Activated CD4-positive, alpha-beta T cell treated with anti-CD3 and anti-CD28 coated beads, Interleukin-2, amount 10 ng/mL, durations not matched to agents 24 days and 14 days (primary cell): ENCODE results near the gene ACSL6. TPM values are rescaled to one million over a fixed set of nuclear protein-coding genes. Genes with fewer than 3 reads are reported as not detected.
"Not testable (repeated sequence)": the region's sequence is repeated elsewhere in the genome, so short reads cannot be mapped to it uniquely, and the experiment has no call there.

Experiments
- DNase-seq: peaks from one replicate; pipeline ENCODE4 v3.0.0; 2022
- H3K27ac Mint-ChIP-seq: one replicate; pipeline ENCODE4 v1.8.0; 2022; ENCODE audit warnings: mild to moderate bottlenecking, mixed read lengths
- H3K27me3 Mint-ChIP-seq: one replicate; pipeline ENCODE4 v1.8.0; 2022; ENCODE audit warnings: mixed read lengths
- H3K36me3 Mint-ChIP-seq: one replicate; pipeline ENCODE4 v1.8.0; 2022; ENCODE audit warnings: low read depth, mild to moderate bottlenecking, mixed read lengths
- H3K4me1 Mint-ChIP-seq: one replicate; pipeline ENCODE4 v1.8.0; 2021; ENCODE audit warnings: mixed read lengths
- H3K4me3 Mint-ChIP-seq: one replicate; pipeline ENCODE4 v1.8.0; 2022; ENCODE audit warnings: mild to moderate bottlenecking, moderate library complexity, mixed read lengths
- H3K9me3 Mint-ChIP-seq: one replicate; pipeline ENCODE4 v1.8.0; 2021; ENCODE audit warnings: mixed read lengths
- intact Hi-C: fragments of 100-400 bp; cut with micrococcal nuclease; formaldehyde crosslinking; loops from one replicate; pipeline ENCODE4 v1.15.1; 2023
- total RNA-seq: library from RNA; stranded (reverse); gene quantifications from 2 replicates; pipeline ENCODE4 v1.2.3, GENCODE V29; 2022

Gene ACSL6
- total RNA-seq, 1 donor from 2014 or later: 36.9 TPM

DNA sequence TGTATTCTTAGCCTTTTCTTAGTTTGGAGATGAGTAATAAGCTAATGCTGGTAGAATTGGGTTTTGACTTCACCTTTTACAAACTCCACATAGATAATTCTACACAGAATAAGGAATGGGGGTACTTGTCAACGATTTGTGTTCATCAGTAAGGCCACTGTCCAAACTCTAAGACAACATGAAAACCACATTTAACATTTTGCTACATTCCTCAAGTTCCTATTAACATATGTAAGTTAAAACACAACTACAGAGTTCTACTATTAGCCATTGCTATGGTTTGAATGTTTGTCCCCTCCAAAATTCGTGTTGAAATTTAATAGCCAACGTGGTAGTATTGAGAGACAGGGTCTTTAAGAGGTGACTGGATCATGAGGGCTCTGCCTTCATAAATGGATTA lies 97.9 kb downstream of the ACSL6 start:
- no peak overlapping the region for H3K4me3 Mint-ChIP-seq
- DNase-seq: no peak
- H3K27me3 Mint-ChIP-seq: peaks cover 42% of the 10 kb centered on the region
- peaks cover 24% of the 10 kb centered on the region for H3K9me3 Mint-ChIP-seq
- no peaks in the 10 kb centered on the region for H3K36me3 Mint-ChIP-seq
- H3K4me1 Mint-ChIP-seq: no peaks in the 10 kb centered on the region
- no peak overlapping the region for H3K27ac Mint-ChIP-seq
- intact Hi-C loops: no loop called here

- H3K9me3 Mint-ChIP-seq: peaks cover 59% of the 10 kb centered on the region
- peaks cover 29% of the 10 kb centered on the region for H3K36me3 Mint-ChIP-seq
- DNase-seq: no peak
- peaks cover 30% of the 10 kb centered on the region for H3K27me3 Mint-ChIP-seq
- intact Hi-C loops: loop anchor here (2.0 kb wide), 1 partner anchor 52 kb away; no protein-coding TSS in a partner anchor
- no peak overlapping the region for H3K4me3 Mint-ChIP-seq
- peaks cover 10% of the 10 kb centered on the region for H3K4me1 Mint-ChIP-seq
- peak overlapping the region; percentile 5 for H3K27ac Mint-ChIP-seq
Observed at GRCh38 chr5:131906668-131907067, 104.8 kb downstream of the ACSL6 start.

DNA sequence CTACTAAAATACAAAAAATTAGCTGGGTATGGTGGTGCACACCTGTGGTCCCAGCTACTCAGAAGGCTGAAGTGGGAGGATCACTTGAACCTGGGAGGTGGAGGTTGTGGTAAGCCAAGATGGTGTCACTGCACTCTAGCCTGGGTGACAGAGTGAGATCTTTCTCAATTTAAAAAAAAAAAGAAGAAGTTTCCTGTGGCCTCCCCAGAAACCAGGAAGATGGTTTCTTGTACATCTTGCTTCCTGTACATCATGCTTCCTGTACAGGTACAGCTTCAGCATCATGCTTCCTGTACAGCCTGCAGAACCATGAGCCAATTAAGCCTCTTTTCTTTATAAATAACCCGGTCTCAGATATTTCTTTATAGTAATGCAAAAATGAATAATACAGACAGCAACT lies 109.2 kb downstream of the ACSL6 start:
- Mint-ChIP-seq H3K36me3 (peaks cover 33% of the 10 kb centered on the region), H3K27ac (peak overlapping the region; percentile 13), H3K4me1 (peaks cover 13% of the 10 kb centered on the region), H3K9me3 (peaks cover 43% of the 10 kb centered on the region)
- H3K4me3 Mint-ChIP-seq, intact Hi-C loops, H3K27me3 Mint-ChIP-seq: not testable (repeated sequence)
- peak; percentile 65 for DNase-seq

Other genes starting within 250 kb of the ACSL6 start
- 15.8 and 17.5 TPM in 2 replicates for gene FNIP1, start 214.6 kb downstream of the ACSL6 start, total RNA-seq
- gene MEIKIN, start 66.0 kb downstream of the ACSL6 start, total RNA-seq: not detected in 2 replicates
- 67.7 and 71.3 TPM in 2 replicates for gene IL3, start 49.0 kb upstream of the ACSL6 start, total RNA-seq
- gene CSF2, start 62.1 kb upstream of the ACSL6 start, total RNA-seq: 1,084 and 1,122 TPM in 2 replicates
- gene P4HA2, start 216.2 kb upstream of the ACSL6 start, total RNA-seq: 45.5 and 49.5 TPM in 2 replicates
- 0.72 and 0.78 TPM in 2 replicates for gene PDLIM4, start 246.0 kb upstream of the ACSL6 start, total RNA-seq